Measurements from ENCODE around the gene SYNE2. TPM values are rescaled to one million over a fixed set of nuclear protein-coding genes. Genes with fewer than 3 reads are reported as not detected.

Gene SYNE2
- total and polyA plus RNA-seq, 2 donors (not counting 3 experiments of a cell fraction or from before 2014, with no cell fraction given): 16.0 to 53.7 TPM

DNA sequence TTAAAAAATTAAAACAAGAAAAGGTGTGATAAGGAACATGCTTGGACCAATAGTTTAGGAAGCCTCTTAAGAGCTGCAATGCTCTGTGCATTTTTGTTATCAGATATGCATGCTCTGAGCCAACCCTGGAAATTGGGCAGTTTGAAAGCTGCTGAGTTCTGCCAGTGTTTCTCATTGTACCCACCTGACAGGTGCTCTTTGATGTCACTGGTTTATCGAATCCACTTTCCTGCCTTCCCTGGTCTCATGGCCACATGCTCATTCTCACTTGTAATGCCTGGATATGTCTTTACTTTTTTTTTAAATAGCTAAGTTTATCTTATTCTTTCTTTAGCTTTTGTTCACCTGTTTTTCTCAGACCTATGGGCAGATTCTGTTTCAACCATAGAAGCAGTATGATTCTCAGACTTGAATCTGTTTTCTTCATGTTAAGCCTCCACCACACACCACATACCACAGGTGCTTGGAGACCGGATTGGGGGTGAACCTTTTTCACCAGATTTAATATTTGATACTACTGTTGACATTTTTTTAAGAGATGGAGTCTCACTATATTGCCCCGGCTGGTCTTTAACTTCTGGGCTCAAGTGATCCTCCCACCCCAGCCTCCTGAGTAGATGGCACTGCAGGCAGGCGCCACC, 350.7 kb downstream of the SYNE2 start:
- no peaks in the 10 kb centered on the region for H3K9me1 ChIP-seq (replicated peaks; ENCODE audit: control insufficient read depth, extremely low read depth, insufficient read depth, low read length)
- FAIRE-seq: no peak
- H3K27me3 ChIP-seq (ENCODE audit: control insufficient read depth in 2 of 2, insufficient read depth in 2 of 2, low read length in 2 of 2): no peaks in the 10 kb centered on the region
- no peaks in the 10 kb centered on the region for H3K79me2 ChIP-seq (ENCODE audit: control insufficient read depth, insufficient read depth, low read length)
- no peak overlapping the region for H3K4me3 ChIP-seq (replicated peaks in 1 of 3; ENCODE audit: insufficient read depth in 1 of 3, low read depth in 1 of 3, low read length in 3 of 3)
- H4K20me1 ChIP-seq (replicated peaks; ENCODE audit: control insufficient read depth, extremely low read depth, insufficient read depth, low read length): no peaks in the 10 kb centered on the region
- no peaks in the 10 kb centered on the region for H3K4me1 ChIP-seq (ENCODE audit: control insufficient read depth, extremely low read depth, insufficient read depth, low read length)
- no peak for DNase-seq (ENCODE audit: low read depth, low spot score)
- no peak overlapping the region for H3K27ac ChIP-seq (ENCODE audit: insufficient read depth, low read depth, low read length)
- BruUV-seq (replicated peaks): no TSS peak
- no peaks in the 10 kb centered on the region for H3K36me3 ChIP-seq (ENCODE audit: control insufficient read depth in 2 of 2, extremely low read depth in 1 of 2, insufficient read depth in 2 of 2, low read length in 2 of 2)
- TF ChIP-seq MYC (IDR thresholded peaks at IDR 0.05; ENCODE audit: low read depth, low read length) (no peak), POLR2AphosphoS5 (IDR thresholded peaks at IDR 0.05; ENCODE audit: insufficient read depth, low read depth, low read length) (no peak), JUN (IDR thresholded peaks at IDR 0.05; ENCODE audit: borderline replicate concordance, insufficient read depth, insufficient read length, low read depth) (no peak)
- TF ChIP-seq, protein P1, sequence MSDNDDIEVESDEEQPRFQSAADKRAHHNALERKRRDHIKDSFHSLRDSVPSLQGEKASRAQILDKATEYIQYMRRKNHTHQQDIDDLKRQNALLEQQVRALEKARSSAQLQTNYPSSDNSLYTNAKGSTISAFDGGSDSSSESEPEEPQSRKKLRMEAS (IDR thresholded peaks at IDR 0.05; ENCODE audit: insufficient read depth, insufficient read length): no peak
- ChIA-PET CTCF (no interaction called here), POLR2A (no interaction called here)
- no peak overlapping the region for H3K9ac ChIP-seq (replicated peaks; ENCODE audit: extremely low read depth, insufficient read depth, low read length)
- intact Hi-C loops (cut with micrococcal nuclease): no loop called here
- H3K4me2 ChIP-seq (ENCODE audit: insufficient read depth, low read length): no peak overlapping the region
- dilution Hi-C loops (cut with MboI; ENCODE audit: extremely low pct_ligation_motif_present, low sequenced_read_pairs): no loop called here
- no peaks in the 10 kb centered on the region for H3K9me3 ChIP-seq (replicated peaks; ENCODE audit: control insufficient read depth, insufficient read depth, low read length)
- no peak overlapping the region for H2AFZ ChIP-seq (ENCODE audit: low read depth, low read length)

DNA sequence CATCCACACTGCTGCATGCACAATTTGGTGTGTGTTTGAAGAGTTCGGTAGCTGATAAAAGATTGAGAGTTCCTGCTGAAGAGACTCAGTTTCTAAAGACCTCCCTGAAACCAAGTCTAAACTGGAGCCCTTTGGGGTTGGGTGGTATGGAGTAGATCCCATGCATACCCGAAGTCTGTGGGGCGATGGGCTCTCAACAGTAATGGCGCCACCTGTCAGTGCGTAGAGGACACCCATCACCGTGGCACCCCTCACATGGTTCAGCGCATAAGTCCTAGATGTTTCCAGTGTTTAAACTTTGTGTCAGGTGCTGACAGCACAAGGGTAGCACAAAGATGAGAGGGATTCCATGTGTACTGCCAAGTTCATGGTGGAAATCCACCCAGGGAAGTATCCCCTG, 355.5 kb downstream of the SYNE2 start:
- no peaks in the 10 kb centered on the region for H4K20me1 ChIP-seq (replicated peaks; ENCODE audit: control insufficient read depth, extremely low read depth, insufficient read depth, low read length)
- H3K4me3 ChIP-seq (replicated peaks in 1 of 3; ENCODE audit: insufficient read depth in 1 of 3, low read depth in 1 of 3, low read length in 3 of 3): no peak overlapping the region
- CTCF ChIA-PET: no interaction called here
- intact Hi-C loops (cut with micrococcal nuclease): no loop called here
- TF ChIP-seq, protein P1 (IDR thresholded peaks at IDR 0.05; ENCODE audit: insufficient read depth, insufficient read length): no peak
- TF ChIP-seq, protein P2, sequence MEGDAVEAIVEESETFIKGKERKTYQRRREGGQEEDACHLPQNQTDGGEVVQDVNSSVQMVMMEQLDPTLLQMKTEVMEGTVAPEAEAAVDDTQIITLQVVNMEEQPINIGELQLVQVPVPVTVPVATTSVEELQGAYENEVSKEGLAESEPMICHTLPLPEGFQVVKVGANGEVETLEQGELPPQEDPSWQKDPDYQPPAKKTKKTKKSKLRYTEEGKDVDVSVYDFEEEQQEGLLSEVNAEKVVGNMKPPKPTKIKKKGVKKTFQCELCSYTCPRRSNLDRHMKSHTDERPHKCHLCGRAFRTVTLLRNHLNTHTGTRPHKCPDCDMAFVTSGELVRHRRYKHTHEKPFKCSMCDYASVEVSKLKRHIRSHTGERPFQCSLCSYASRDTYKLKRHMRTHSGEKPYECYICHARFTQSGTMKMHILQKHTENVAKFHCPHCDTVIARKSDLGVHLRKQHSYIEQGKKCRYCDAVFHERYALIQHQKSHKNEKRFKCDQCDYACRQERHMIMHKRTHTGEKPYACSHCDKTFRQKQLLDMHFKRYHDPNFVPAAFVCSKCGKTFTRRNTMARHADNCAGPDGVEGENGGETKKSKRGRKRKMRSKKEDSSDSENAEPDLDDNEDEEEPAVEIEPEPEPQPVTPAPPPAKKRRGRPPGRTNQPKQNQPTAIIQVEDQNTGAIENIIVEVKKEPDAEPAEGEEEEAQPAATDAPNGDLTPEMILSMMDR (IDR thresholded peaks at IDR 0.05; ENCODE audit: extremely low read depth in 1 of 2, insufficient read depth in 1 of 2, low read depth in 1 of 2, low read length in 2 of 2): no peak
- no peak for TF ChIP-seq POLR2A (IDR thresholded peaks at IDR 0.05; ENCODE audit: low read depth, low read length)
- TF ChIP-seq MYC (IDR thresholded peaks at IDR 0.05; ENCODE audit: low read depth, low read length): no peak
- peaks cover 2% of the 10 kb centered on the region for H3K4me1 ChIP-seq (ENCODE audit: control insufficient read depth, extremely low read depth, insufficient read depth, low read length)
- no TSS peak for BruUV-seq (replicated peaks)
- H3K9ac ChIP-seq (replicated peaks; ENCODE audit: extremely low read depth, insufficient read depth, low read length): no peak overlapping the region
- POLR2A ChIA-PET: no interaction called here
- no peaks in the 10 kb centered on the region for H3K9me3 ChIP-seq (replicated peaks; ENCODE audit: control insufficient read depth, insufficient read depth, low read length)
- no peak overlapping the region for H3K27ac ChIP-seq (ENCODE audit: insufficient read depth, low read depth, low read length)
- H3K27me3 ChIP-seq (ENCODE audit: control insufficient read depth in 2 of 2, insufficient read depth in 2 of 2, low read length in 2 of 2): no peaks in the 10 kb centered on the region
- H3K9me1 ChIP-seq (replicated peaks; ENCODE audit: control insufficient read depth, extremely low read depth, insufficient read depth, low read length): no peaks in the 10 kb centered on the region
- no peaks in the 10 kb centered on the region for H3K79me2 ChIP-seq (ENCODE audit: control insufficient read depth, insufficient read depth, low read length)
- no peak for FAIRE-seq
- dilution Hi-C loops (cut with MboI; ENCODE audit: extremely low pct_ligation_motif_present, low sequenced_read_pairs): no loop called here
- H2AFZ ChIP-seq (ENCODE audit: low read depth, low read length): no peak overlapping the region
- no peak overlapping the region for H3K4me2 ChIP-seq (ENCODE audit: insufficient read depth, low read length)
- H3K36me3 ChIP-seq (ENCODE audit: control insufficient read depth in 2 of 2, extremely low read depth in 1 of 2, insufficient read depth in 2 of 2, low read length in 2 of 2): peaks cover 0 to 5% of the 10 kb centered on the region in 2 experiments
- DNase-seq (ENCODE audit: low read depth, low spot score): no peak

Data from endothelial cell of umbilical vein (primary cell).